Peyer's patch (tissue), 4 donors: ENCODE results near the gene KLHL29.

Experiments used
- POLR2A ChIP-seq, 2 donors: fragments of 450-650 bp; IDR thresholded peaks; one replicate each; pipeline ENCODE4 v1.5.1; 2017; ENCODE audit warnings: antibody characterized with exemption in 2 of 2, mild to moderate bottlenecking in 2 of 2, moderate library complexity in 2 of 2
- TF ChIP-seq, protein P1 (sequence below), 6 experiments: fragments of 450-650 bp in 4 of 6; fragments of 200-600 bp in 2 of 6; sonication (generic) in 1 of 6; IDR thresholded peaks; one replicate each; pipeline ENCODE4 v1.5.1; 2017 to 2019; ENCODE audit warnings: antibody characterized with exemption in 6 of 6, mild to moderate bottlenecking in 3 of 6, moderate library complexity in 1 of 6

DNA sequence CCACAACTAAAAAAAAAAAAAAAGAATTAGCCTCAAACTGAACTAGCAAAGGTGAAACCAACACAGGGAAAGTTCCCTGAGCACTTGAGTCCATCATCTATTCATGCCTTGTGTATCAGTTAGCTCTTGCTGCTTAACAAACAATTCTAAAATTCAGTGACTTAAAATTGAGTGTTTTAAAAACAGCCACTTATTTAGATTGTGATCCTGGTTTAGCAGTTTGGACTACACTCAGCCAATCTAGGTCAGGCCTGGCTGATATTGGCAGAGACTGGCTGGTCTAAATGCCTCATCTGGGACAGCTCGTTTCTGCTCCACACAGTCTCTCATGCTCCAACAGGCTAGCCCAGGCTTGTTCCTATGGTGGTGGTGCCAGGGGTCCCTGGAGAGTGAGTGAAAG lies 294.1 kb downstream of the KLHL29 start:
- TF ChIP-seq POLR2A (IDR thresholded peaks at IDR 0.05): no peak
- TF ChIP-seq, protein P1, sequence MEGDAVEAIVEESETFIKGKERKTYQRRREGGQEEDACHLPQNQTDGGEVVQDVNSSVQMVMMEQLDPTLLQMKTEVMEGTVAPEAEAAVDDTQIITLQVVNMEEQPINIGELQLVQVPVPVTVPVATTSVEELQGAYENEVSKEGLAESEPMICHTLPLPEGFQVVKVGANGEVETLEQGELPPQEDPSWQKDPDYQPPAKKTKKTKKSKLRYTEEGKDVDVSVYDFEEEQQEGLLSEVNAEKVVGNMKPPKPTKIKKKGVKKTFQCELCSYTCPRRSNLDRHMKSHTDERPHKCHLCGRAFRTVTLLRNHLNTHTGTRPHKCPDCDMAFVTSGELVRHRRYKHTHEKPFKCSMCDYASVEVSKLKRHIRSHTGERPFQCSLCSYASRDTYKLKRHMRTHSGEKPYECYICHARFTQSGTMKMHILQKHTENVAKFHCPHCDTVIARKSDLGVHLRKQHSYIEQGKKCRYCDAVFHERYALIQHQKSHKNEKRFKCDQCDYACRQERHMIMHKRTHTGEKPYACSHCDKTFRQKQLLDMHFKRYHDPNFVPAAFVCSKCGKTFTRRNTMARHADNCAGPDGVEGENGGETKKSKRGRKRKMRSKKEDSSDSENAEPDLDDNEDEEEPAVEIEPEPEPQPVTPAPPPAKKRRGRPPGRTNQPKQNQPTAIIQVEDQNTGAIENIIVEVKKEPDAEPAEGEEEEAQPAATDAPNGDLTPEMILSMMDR (IDR thresholded peaks at IDR 0.05): no peak
